Caco-2 (cell line): ENCODE results near the gene CNIH3. TPM values are rescaled to one million over a fixed set of nuclear protein-coding genes. Genes with fewer than 3 reads are reported as not detected.

Experiments used
- BruUV-seq: library from RNA; stranded (reverse); fragments of 400-500 nt; replicated peaks from 2 replicates; lab custom pipeline; 2021; lab: Mats Ljungman, UMichigan
- CTCF ChIA-PET: fragments of 300-600 bp; sonication (Branson Sonifier 250); formaldehyde crosslinking; loops from one replicate; lab custom pipeline; 2022; ENCODE audit warnings: antibody characterized with exemption; lab: Charles Lee
- POLR2A ChIA-PET: fragments of 300-600 bp; sonication (Branson Sonifier 250); formaldehyde crosslinking; loops from one replicate; lab custom pipeline; 2022; ENCODE audit warnings: antibody characterized with exemption; lab: Charles Lee
- DNase-seq, 2 experiments: peaks; one replicate each; pipeline versions ENCODE4 v3.0.0 to v3.0.0-alpha.2; 2020 to 2022
- H3K27me3 ChIP-seq: replicated peaks from 2 replicates; pipeline ENCODE4 v1.6.0; 2011; ENCODE audit warnings: low read length; ENCODE audit not compliant: control insufficient read depth, insufficient read depth
- H3K36me3 ChIP-seq: 2 replicates; pipeline ENCODE4 v1.5.1; 2011; ENCODE audit warnings: low read length; ENCODE audit not compliant: control insufficient read depth, insufficient read depth
- H3K4me1 ChIP-seq: fragments of 250-450 bp; sonication (Bioruptor Pico); 2 replicates; pipeline ENCODE4 v1.5.1; 2020; ENCODE audit warnings: mild to moderate bottlenecking
- H3K4me3 ChIP-seq: 2 replicates; pipeline ENCODE4 v1.5.1; 2011; ENCODE audit warnings: low read depth, mild to moderate bottlenecking, control low read depth, low read length
- H3K9me3 ChIP-seq: fragments of 250-450 bp; sonication (Bioruptor Pico); 2 replicates; pipeline ENCODE4 v1.5.1; 2020; ENCODE audit warnings: mild to moderate bottlenecking, moderate library complexity
- H3K27ac Mint-ChIP-seq: one replicate; pipeline ENCODE4 v1.8.0; 2022; ENCODE audit warnings: mixed read lengths; ENCODE audit not compliant: unreplicated experiment
- H3K27me3 Mint-ChIP-seq: one replicate; pipeline ENCODE4 v1.8.0; 2022; ENCODE audit warnings: mixed read lengths; ENCODE audit not compliant: insufficient read depth, unreplicated experiment
- H3K36me3 Mint-ChIP-seq: one replicate; pipeline ENCODE4 v1.8.0; 2022; ENCODE audit warnings: mild to moderate bottlenecking, mixed read lengths; ENCODE audit not compliant: insufficient read depth, unreplicated experiment
- H3K4me1 Mint-ChIP-seq: one replicate; pipeline ENCODE4 v1.8.0; 2022; ENCODE audit warnings: low read depth, mixed read lengths; ENCODE audit not compliant: unreplicated experiment
- H3K4me3 Mint-ChIP-seq: one replicate; pipeline ENCODE4 v1.8.0; 2022; ENCODE audit warnings: mild to moderate bottlenecking, moderate library complexity, mixed read lengths; ENCODE audit not compliant: unreplicated experiment
- H3K9me3 Mint-ChIP-seq: one replicate; pipeline ENCODE4 v1.8.0; 2022; ENCODE audit warnings: mixed read lengths; ENCODE audit not compliant: unreplicated experiment
- intact Hi-C: fragments of 100-400 bp; cut with micrococcal nuclease; formaldehyde crosslinking; loops from one replicate; pipeline ENCODE4 v1.10.0; 2022; ENCODE audit not compliant: unreplicated experiment
- total RNA-seq: library from RNA; stranded (reverse); gene quantifications from 2 replicates; pipeline ENCODE4 v1.2.3, GENCODE V29; 2022
- TF ChIP-seq, protein P1 (sequence below), 2 experiments: fragments of 200-600 bp in 1 of 2; IDR thresholded peaks; 1 replicate in 1 of 2; 2 replicates in 1 of 2; pipeline versions ENCODE4 v1.5.1 to v1.8.0; 2011 to 2022; ENCODE audit warnings: antibody characterized with exemption in 1 of 2, control low read depth in 1 of 2, inconsistent platforms in 1 of 2, low read depth in 1 of 2, low read length in 1 of 2, mild to moderate bottlenecking in 1 of 2, moderate library complexity in 1 of 2; ENCODE audit not compliant: insufficient read depth in 1 of 2, severe bottlenecking in 1 of 2, unreplicated experiment in 1 of 2

CNIH3 gene
- total RNA-seq, 1 experiment from 2014 or later: 2.2 TPM

DNA sequence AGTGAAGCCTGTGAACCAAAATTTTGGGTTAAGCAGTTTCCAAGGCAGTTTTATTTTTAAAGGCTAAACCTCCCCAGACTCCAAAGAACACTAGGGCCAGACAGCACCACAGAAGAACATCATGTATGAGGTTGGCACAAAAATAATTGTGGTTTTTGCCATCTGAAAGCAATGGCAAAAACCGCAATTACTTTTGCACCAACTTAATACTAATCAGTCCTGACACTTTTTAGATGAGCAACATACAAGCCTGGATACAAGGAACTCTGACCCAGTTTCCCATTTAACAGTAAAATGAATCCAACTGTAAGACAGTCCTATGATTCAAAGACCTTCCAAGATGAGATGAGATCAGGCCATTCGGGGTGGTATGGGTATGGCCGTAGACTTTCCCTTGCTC lies 46.8 kb downstream of the CNIH3 start:
- H3K27ac Mint-ChIP-seq: no peak overlapping the region
- intact Hi-C loops: no loop called here
- Histone ChIP-seq H3K4me1 (0 out of 2 replicates have a peak, but pooled peaks cover 8% of the 10 kb centered on the region), H3K27me3 (no peaks in the 10 kb centered on the region; the same call in 1 of the 2 replicates), H3K36me3 (no peaks in the 10 kb centered on the region), H3K9me3 (no peaks in the 10 kb centered on the region), H3K4me3 (no peak overlapping the region)
- TF ChIP-seq, protein P1, sequence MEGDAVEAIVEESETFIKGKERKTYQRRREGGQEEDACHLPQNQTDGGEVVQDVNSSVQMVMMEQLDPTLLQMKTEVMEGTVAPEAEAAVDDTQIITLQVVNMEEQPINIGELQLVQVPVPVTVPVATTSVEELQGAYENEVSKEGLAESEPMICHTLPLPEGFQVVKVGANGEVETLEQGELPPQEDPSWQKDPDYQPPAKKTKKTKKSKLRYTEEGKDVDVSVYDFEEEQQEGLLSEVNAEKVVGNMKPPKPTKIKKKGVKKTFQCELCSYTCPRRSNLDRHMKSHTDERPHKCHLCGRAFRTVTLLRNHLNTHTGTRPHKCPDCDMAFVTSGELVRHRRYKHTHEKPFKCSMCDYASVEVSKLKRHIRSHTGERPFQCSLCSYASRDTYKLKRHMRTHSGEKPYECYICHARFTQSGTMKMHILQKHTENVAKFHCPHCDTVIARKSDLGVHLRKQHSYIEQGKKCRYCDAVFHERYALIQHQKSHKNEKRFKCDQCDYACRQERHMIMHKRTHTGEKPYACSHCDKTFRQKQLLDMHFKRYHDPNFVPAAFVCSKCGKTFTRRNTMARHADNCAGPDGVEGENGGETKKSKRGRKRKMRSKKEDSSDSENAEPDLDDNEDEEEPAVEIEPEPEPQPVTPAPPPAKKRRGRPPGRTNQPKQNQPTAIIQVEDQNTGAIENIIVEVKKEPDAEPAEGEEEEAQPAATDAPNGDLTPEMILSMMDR (IDR thresholded peaks at IDR 0.05; ENCODE audit: insufficient read depth in 1 of 2, low read depth in 1 of 2, low read length in 1 of 2, severe bottlenecking in 1 of 2, unreplicated experiment in 1 of 2): no peak
- H3K9me3 Mint-ChIP-seq: no peaks in the 10 kb centered on the region
- H3K4me3 Mint-ChIP-seq: no peak overlapping the region
- H3K36me3 Mint-ChIP-seq: no peaks in the 10 kb centered on the region
- no peak for DNase-seq
- peaks cover 13% of the 10 kb centered on the region for H3K4me1 Mint-ChIP-seq
- no TSS peak for BruUV-seq
- CTCF ChIA-PET: no interaction called here
- H3K27me3 Mint-ChIP-seq: peaks cover 10% of the 10 kb centered on the region
- POLR2A ChIA-PET: no interaction called here

DNA sequence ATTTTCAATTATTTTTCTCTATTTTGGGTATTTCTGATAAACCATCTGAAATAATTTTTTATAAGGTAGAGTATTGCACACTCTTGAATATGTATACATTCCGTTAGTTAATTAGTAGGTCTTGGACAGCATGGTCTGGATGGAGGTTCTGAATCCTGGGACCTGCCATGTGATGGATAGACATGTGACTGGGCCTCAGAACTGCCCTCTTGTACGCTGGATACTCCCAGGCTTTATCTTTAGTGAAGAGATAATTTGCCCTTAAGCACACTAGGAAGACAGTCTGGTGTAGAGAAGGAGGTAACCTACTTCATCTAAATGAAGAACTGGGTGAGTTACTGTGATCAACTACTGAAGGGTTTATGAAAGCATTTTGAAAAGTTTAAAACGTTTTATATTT lies 48.9 kb downstream of the CNIH3 start:
- Histone ChIP-seq H3K9me3 (no peaks in the 10 kb centered on the region), H3K4me1 (0 out of 2 replicates have a peak, but pooled peaks cover 8% of the 10 kb centered on the region), H3K4me3 (no peak overlapping the region), H3K36me3 (no peaks in the 10 kb centered on the region), H3K27me3 (no peaks in the 10 kb centered on the region; the same call in 1 of the 2 replicates)
- intact Hi-C loops: no loop called here
- peaks cover 13% of the 10 kb centered on the region for H3K4me1 Mint-ChIP-seq
- no peaks in the 10 kb centered on the region for H3K36me3 Mint-ChIP-seq
- no peak for DNase-seq
- TF ChIP-seq, protein P1 (IDR thresholded peaks at IDR 0.05; ENCODE audit: insufficient read depth in 1 of 2, low read depth in 1 of 2, low read length in 1 of 2, severe bottlenecking in 1 of 2, unreplicated experiment in 1 of 2): no peak
- BruUV-seq: no TSS peak
- POLR2A ChIA-PET: no interaction called here
- H3K27me3 Mint-ChIP-seq: peaks cover 4% of the 10 kb centered on the region
- CTCF ChIA-PET: no interaction called here
- H3K9me3 Mint-ChIP-seq: no peaks in the 10 kb centered on the region
- no peak overlapping the region for H3K4me3 Mint-ChIP-seq
- no peak overlapping the region for H3K27ac Mint-ChIP-seq

DNA sequence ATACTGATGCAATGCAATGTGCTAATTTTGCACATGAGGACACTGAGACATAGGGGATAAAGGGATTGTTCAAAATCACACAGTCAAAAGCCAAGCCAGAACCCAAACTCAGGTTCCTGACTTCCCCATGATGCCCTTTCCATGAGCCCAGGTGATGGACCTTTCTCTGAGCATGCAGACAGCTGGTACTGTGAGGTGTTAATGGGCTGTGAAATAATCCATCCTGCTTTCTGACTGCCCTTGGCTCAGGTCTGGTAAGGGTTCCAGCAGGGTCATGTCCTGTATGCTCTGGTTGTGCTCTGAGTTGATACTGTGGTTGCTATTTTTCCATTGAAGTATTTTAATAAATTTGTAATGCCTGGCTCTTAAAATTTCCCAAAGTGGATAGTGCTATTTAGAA lies 50.0 kb downstream of the CNIH3 start:
- no peak for DNase-seq
- Mint-ChIP-seq H3K9me3 (no peaks in the 10 kb centered on the region), H3K36me3 (no peaks in the 10 kb centered on the region), H3K27ac (no peak overlapping the region), H3K27me3 (peaks cover 3% of the 10 kb centered on the region), H3K4me3 (no peak overlapping the region), H3K4me1 (peaks cover 13% of the 10 kb centered on the region)
- Histone ChIP-seq H3K4me1 (0 out of 2 replicates have a peak, but pooled peaks cover 8% of the 10 kb centered on the region), H3K36me3 (no peaks in the 10 kb centered on the region), H3K27me3 (no peaks in the 10 kb centered on the region; the same call in 1 of the 2 replicates), H3K9me3 (no peaks in the 10 kb centered on the region), H3K4me3 (no peak overlapping the region)
- ChIA-PET CTCF (no interaction called here), POLR2A (no interaction called here)
- no TSS peak for BruUV-seq
- intact Hi-C loops: no loop called here
- TF ChIP-seq, protein P1 (IDR thresholded peaks at IDR 0.05; ENCODE audit: insufficient read depth in 1 of 2, low read depth in 1 of 2, low read length in 1 of 2, severe bottlenecking in 1 of 2, unreplicated experiment in 1 of 2): no peak
